A673 (cell line): ENCODE data around the gene NR0B2.

Source experiments
- CTCF ChIP-seq: fragments of 300-800, 200-600 bp; sonication (generic); conservative IDR thresholded peaks from 2 replicates; pipeline ENCODE4 v1.5.1; 2017; ENCODE audit warnings: low read depth, mild to moderate bottlenecking, antibody characterized with exemption, low read length, moderate library complexity, mixed read lengths
- EZH2 ChIP-seq: fragments of 200-600 bp; sonication (generic); IDR thresholded peaks from 2 replicates; pipeline ENCODE4 v1.6.1; 2017; ENCODE audit warnings: borderline replicate concordance, low read depth, mild to moderate bottlenecking, mixed read lengths, antibody characterized with exemption, low read length; ENCODE audit not compliant: poor library complexity, severe bottlenecking

GRCh38 chr1:26882696-26883463, 30.9 kb downstream of the NR0B2 start:
- TF ChIP-seq CTCF (no peak), EZH2 (no peak)
